Dendritic cell treated with granulocyte-macrophage colony-stimulating factor and Interleukin-4, amounts not matched to agents 40 ng/mL and 50 ng/mL, for 4 days (primary cell): ENCODE measurements around the gene ING5.

Experiments used
- H3K27ac Mint-ChIP-seq: one replicate; pipeline ENCODE4 v1.8.0; 2022; ENCODE audit warnings: mild to moderate bottlenecking, mixed read lengths
- H3K27me3 Mint-ChIP-seq: one replicate; pipeline ENCODE4 v1.8.0; 2022; ENCODE audit warnings: mild to moderate bottlenecking, mixed read lengths
- H3K36me3 Mint-ChIP-seq: one replicate; pipeline ENCODE4 v1.8.0; 2022; ENCODE audit warnings: low read depth, mixed read lengths
- H3K4me1 Mint-ChIP-seq: one replicate; pipeline ENCODE4 v1.8.0; 2022; ENCODE audit warnings: low read depth, mixed read lengths
- H3K4me3 Mint-ChIP-seq: one replicate; pipeline ENCODE4 v1.8.0; 2022; ENCODE audit warnings: mild to moderate bottlenecking, moderate library complexity, mixed read lengths
- H3K9me3 Mint-ChIP-seq: one replicate; pipeline ENCODE4 v1.8.0; 2022; ENCODE audit warnings: mixed read lengths
- intact Hi-C: fragments of 100-400 bp; cut with micrococcal nuclease; formaldehyde crosslinking; loops from one replicate; pipeline ENCODE4 v1.15.0; 2022

ING5 gene

DNA sequence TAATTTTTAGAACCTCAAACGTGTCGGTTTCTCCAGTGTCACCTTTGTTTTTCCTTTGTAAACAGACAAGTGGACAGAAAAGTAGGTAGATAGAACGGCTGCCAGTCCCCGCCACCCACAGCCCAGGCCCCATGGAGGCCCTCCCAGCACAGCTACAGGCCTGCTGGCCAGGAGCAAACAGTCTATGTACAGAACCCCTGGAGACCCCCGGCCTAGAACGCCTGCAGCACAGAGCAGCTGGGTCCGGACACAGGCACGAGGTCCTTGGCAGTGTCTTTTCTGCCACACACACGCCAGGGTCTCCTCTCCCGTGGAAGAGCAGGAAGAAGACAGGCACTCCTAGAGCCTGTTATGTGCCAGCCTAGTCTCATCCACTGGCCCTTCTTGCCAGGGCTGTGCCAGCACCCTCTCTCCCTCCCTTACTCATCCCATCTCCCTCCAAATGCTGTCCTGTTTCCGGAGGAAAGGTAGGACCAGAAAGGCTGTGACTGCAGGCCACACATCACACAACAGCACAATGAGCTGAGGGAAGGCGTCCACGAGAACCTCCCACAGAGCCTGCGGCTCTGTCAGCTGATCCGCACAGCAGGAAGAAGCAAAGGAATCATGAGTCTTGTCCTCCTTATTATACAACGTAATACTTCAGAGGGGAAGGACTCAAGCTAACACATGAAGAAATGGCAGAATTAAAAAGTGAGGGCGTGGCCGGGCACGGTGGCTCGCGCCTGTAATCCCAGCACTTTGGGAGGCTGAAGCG lies 22.9 kb upstream of the ING5 start:
- H3K27me3 Mint-ChIP-seq = no peaks in the 10 kb centered on the region
- intact Hi-C loops = no loop called here
- no peak overlapping the region for H3K27ac Mint-ChIP-seq
- no peak overlapping the region for H3K4me3 Mint-ChIP-seq
- H3K36me3 Mint-ChIP-seq = peaks cover 88% of the 10 kb centered on the region
- peaks cover 5% of the 10 kb centered on the region for H3K4me1 Mint-ChIP-seq
- H3K9me3 Mint-ChIP-seq = no peaks in the 10 kb centered on the region

GRCh38 chr2:241680044-241680443 lies 21.8 kb upstream of the ING5 start:
- H3K4me1 Mint-ChIP-seq = peaks cover 5% of the 10 kb centered on the region
- H3K27ac Mint-ChIP-seq = no peak overlapping the region
- intact Hi-C loops = no loop called here
- H3K9me3 Mint-ChIP-seq = no peaks in the 10 kb centered on the region
- H3K27me3 Mint-ChIP-seq = no peaks in the 10 kb centered on the region
- H3K4me3 Mint-ChIP-seq = no peak overlapping the region
- peaks cover 88% of the 10 kb centered on the region for H3K36me3 Mint-ChIP-seq

DNA sequence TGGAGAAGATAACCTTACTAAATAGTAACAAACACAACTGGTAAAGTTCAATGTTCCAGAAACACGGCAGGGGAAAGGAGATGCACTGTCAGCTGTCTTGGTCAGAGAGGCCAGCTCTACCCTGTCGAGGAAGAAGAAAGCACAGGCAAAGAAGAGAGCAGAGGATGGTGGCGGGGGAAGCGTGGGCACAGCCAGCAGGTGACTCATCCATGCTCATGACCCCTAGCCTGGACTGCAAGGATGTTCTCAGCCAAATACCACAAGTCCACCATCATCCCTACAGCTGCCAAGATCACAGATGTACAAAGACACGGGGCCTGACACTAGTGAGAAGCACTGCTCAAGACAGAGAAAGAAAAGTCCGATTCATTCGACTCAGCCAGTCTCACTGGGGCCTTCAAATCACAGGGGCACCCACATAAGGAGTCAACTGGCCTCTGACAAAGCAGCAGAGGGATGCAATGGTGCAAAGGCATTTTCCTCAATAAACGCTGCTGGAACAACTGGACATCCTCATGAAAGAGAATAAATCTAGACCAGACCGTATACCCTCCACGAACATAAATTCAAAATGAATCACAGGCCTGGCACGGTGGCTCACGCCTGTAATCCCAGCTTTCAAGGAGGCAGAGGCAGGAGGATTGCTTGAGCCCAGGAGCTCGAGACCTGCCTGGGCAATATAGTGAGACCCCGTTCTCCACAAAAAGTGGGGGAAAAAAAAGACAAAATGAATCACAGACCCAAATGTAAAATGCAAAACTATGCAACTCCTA lies 20.8 kb upstream of the ING5 start:
- Mint-ChIP-seq H3K9me3 (no peaks in the 10 kb centered on the region), H3K36me3 (peaks cover 80% of the 10 kb centered on the region), H3K27ac (peak overlapping the region; percentile 21), H3K27me3 (no peaks in the 10 kb centered on the region), H3K4me3 (no peak overlapping the region), H3K4me1 (peaks cover 13% of the 10 kb centered on the region)
- intact Hi-C loops = no loop called here

DNA sequence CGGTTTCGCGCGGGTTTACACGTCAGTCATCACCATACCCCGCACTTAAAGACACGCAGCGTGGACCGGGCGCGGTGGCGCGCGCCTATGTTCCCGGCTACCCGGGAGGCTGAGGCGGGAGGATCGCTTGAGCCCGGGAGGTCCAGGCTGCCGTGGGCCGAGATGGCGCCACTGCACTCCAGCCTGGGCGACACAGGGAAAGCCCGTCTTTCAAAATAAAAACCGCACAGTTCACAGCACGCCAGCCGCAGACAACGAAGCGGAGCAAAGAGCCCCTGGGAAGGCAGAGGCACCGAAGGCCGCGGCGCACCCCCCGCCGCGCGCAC lies 15.6 kb upstream of the ING5 start:
- no peaks in the 10 kb centered on the region for H3K9me3 Mint-ChIP-seq
- H3K27me3 Mint-ChIP-seq = no peaks in the 10 kb centered on the region
- peaks cover 14% of the 10 kb centered on the region for H3K4me1 Mint-ChIP-seq
- intact Hi-C loops = loop anchor here (1.0 to 5.0 kb wide), 4 partner anchors 15 to 179 kb away; partner anchors contain the start of genes ATG4B, D2HGDH, STK25 and THAP4
- peak overlapping the region; percentile 93 for H3K27ac Mint-ChIP-seq
- H3K36me3 Mint-ChIP-seq = peaks cover 62% of the 10 kb centered on the region
- peak overlapping the region; percentile 91 for H3K4me3 Mint-ChIP-seq

GRCh38 chr2:241686650-241687425 lies 15.0 kb upstream of the ING5 start, which contains the start of gene DTYMK:
DTYMK (minus strand) TSS chr2:241686815; CDS start chr2:241686783, 32 bp downstream.
- Mint-ChIP-seq H3K9me3 (no peaks in the 10 kb centered on the region), H3K4me1 (peaks cover 14% of the 10 kb centered on the region), H3K27me3 (no peaks in the 10 kb centered on the region), H3K4me3 (peak within 1 kb of the TSS; percentile 91), H3K27ac (peak within 1 kb of the TSS; percentile 93), H3K36me3 (peaks cover 58% of the 10 kb centered on the region)
- intact Hi-C loops = loop anchor here (1.0 to 5.0 kb wide), 4 partner anchors 14 to 180 kb away; partner anchors contain the start of genes ATG4B, D2HGDH, STK25 and THAP4

DNA sequence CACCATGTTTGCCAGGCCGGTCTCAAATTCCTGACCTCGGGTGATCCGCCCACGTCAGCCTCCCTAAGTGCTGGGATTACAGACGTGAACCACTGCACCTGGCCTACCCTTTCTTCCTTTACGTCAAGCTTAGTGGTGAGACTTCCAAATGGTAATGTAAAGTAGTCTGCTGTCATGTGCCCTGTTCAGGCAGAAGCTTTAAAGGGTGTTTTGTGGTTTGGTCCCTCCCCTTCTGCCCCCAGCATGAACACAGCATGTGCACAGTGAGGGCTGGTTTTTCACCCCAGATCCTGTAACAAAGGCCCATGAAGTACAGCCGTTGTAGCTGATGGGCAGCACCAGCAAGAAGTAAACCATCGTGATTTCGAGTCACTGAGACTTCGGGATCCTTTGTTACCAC lies 12.5 kb upstream of the ING5 start:
- Mint-ChIP-seq H3K4me1 (peaks cover 14% of the 10 kb centered on the region), H3K4me3 (no peak overlapping the region), H3K27me3 (no peaks in the 10 kb centered on the region), H3K36me3 (peaks cover 69% of the 10 kb centered on the region), H3K27ac (no peak overlapping the region), H3K9me3 (no peaks in the 10 kb centered on the region)
- intact Hi-C loops = loop anchor here (5.0 kb wide), 2 partner anchors 43 to 182 kb away; partner anchors contain the start of genes D2HGDH and STK25

DNA sequence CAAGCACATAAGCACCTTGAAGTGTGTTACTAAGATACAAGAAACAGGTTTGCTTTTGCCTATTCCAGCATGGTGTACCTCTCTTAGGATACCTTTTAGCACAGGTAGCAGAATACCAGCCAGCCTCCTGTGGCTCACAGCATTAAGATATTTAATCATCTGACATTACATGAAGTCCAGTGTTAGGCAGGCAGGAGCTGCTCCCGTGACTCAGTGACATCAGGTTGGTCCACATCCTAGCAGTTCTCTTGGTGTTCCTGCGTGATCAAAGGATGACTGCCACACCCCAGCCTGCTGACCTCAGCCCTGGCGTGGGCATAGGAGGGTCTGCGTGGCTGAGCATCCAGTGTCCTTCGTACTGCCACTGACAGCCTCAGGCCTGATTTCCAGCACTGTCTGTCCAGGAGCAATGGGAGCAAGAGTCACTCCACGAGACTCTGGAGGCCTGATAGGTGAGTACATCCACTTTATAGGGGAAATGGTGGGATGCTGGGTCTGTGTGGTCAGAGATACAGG lies 11.6 kb upstream of the ING5 start:
- Mint-ChIP-seq H3K27me3 (no peaks in the 10 kb centered on the region), H3K4me3 (no peak overlapping the region), H3K4me1 (peaks cover 14% of the 10 kb centered on the region), H3K36me3 (peaks cover 72% of the 10 kb centered on the region), H3K9me3 (no peaks in the 10 kb centered on the region), H3K27ac (no peak overlapping the region)
- intact Hi-C loops = no loop called here

GRCh38 chr2:241692448-241692847 lies 9.4 kb upstream of the ING5 start:
- H3K36me3 Mint-ChIP-seq = peaks cover 72% of the 10 kb centered on the region
- H3K27me3 Mint-ChIP-seq = no peaks in the 10 kb centered on the region
- no peak overlapping the region for H3K27ac Mint-ChIP-seq
- H3K4me3 Mint-ChIP-seq = no peak overlapping the region
- H3K4me1 Mint-ChIP-seq = peaks cover 5% of the 10 kb centered on the region
- H3K9me3 Mint-ChIP-seq = no peaks in the 10 kb centered on the region
- intact Hi-C loops = no loop called here

GRCh38 chr2:241695651-241696050 lies 6.2 kb upstream of the ING5 start:
- intact Hi-C loops = no loop called here
- Mint-ChIP-seq H3K27ac (no peak overlapping the region), H3K4me3 (no peak overlapping the region), H3K4me1 (no peaks in the 10 kb centered on the region), H3K27me3 (no peaks in the 10 kb centered on the region), H3K9me3 (no peaks in the 10 kb centered on the region), H3K36me3 (peaks cover 56% of the 10 kb centered on the region)

- intact Hi-C loops = loop anchor here (1.0 kb wide), 1 partner anchor 15 kb away; the partner anchor contains the start of gene DTYMK
- peak overlapping the region; percentile 81 for H3K27ac Mint-ChIP-seq
Measured at GRCh38 chr2:241701149-241701398, 765 bp upstream of the ING5 start.

GRCh38 chr2:241702155-241703031 lies 554 bp downstream of the ING5 start:
- Mint-ChIP-seq H3K27me3 (no peaks in the 10 kb centered on the region), H3K4me3 (peak overlapping the region; percentile 78), H3K9me3 (no peaks in the 10 kb centered on the region), H3K36me3 (peaks cover 31% of the 10 kb centered on the region), H3K27ac (peak overlapping the region; percentile 81), H3K4me1 (peaks cover 18% of the 10 kb centered on the region)
- intact Hi-C loops = loop anchor here (1.0 to 2.0 kb wide), 2 partner anchors 32 to 66 kb away; partner anchors contain the start of gene D2HGDH

More at GRCh38 chr2:241701149-241701398, 765 bp upstream of the ING5 start:
- Mint-ChIP-seq H3K4me1 (peaks cover 18% of the 10 kb centered on the region), H3K36me3 (peaks cover 23% of the 10 kb centered on the region), H3K4me3 (peak overlapping the region; percentile 78), H3K9me3 (no peaks in the 10 kb centered on the region), H3K27me3 (no peaks in the 10 kb centered on the region)

DNA sequence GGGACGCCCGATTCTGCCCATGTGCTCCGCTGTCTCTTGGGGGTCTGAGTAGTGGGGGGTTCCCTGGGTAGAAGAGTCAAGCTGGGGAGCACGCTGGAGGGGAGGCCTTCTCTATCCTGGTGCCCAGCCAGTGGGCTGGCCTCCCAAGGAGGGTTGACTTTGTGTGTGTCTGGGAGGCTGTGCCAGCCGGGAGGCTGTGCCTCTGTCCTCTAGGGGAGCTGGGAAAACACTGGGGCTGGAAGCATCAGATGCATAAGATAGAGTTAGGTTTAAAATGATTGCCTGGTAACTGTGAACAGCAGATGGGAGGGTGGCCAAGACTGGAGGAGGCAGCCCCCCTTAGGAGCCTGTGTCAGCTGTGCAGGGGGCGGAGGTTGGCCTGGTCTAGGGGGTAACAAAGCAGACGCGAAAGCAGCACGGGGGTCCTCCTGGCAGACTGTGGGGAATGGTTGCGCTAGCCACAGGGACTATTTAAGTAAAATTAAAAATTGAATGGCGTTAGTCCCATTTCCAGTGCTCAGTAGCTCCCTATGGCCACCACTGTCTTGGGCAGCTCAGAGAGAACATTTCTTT lies 1.3 kb downstream of the ING5 start:
- H3K27ac Mint-ChIP-seq = peak overlapping the region; percentile 21
- no peaks in the 10 kb centered on the region for H3K9me3 Mint-ChIP-seq
- H3K4me1 Mint-ChIP-seq = peaks cover 18% of the 10 kb centered on the region
- intact Hi-C loops = loop anchor here (2.0 kb wide), 1 partner anchor 32 kb away; the partner anchor contains the start of gene D2HGDH
- H3K36me3 Mint-ChIP-seq = peaks cover 39% of the 10 kb centered on the region
- H3K4me3 Mint-ChIP-seq = peak overlapping the region; percentile 76
- no peaks in the 10 kb centered on the region for H3K27me3 Mint-ChIP-seq
